ENCODE measurements around the gene LEKR1. TPM values are rescaled to one million over a fixed set of nuclear protein-coding genes. Genes with fewer than 3 reads are reported as not detected.
A peak's percentile ranks its signal among the peaks of the same experiment; 100 is the strongest.
"Not testable (repeated sequence)": the region's sequence is repeated elsewhere in the genome, so short reads cannot be mapped to it uniquely, and the experiment has no call there.

The LEKR1 gene
- total RNA-seq, 1 donor from 2014 or later, result 0.27 TPM

DNA sequence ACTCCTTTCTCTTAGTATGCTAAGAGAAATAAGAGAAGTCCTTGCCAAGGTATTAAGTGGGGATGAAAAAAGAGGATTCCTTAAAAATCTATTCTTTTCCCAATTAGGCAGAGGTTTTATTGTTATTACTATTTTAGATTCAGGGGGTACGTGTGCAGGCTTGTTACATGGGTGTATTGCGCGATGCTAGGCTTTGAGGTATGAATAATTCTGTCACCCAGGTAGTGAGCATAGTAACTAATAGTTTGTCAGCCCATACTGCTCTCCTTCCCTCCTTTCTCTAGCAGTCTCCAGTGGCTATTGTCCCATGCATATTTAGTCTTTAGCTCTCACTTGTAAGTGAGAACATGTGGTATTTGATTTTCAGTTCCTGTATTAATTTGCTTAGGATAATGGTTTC, 83.9 kb downstream of the LEKR1 start:
- Histone ChIP-seq H3K27me3 (ENCODE audit: insufficient read depth, low read length) (no peaks in the 10 kb centered on the region), H3K79me2 (ENCODE audit: insufficient read depth, low read length) (no peaks in the 10 kb centered on the region), H2AFZ (ENCODE audit: low read depth, low read length) (no peak overlapping the region), H4K20me1 (ENCODE audit: insufficient read depth, low read length) (no peaks in the 10 kb centered on the region), H3K27ac (ENCODE audit: low read depth, low read length) (no peak overlapping the region), H3K9ac (ENCODE audit: low read length) (no peak overlapping the region), H3K4me2 (ENCODE audit: low read length) (no peak overlapping the region), H3K9me3 (ENCODE audit: insufficient read depth, low read depth, low read length) (no peaks in the 10 kb centered on the region), H3K4me1 (ENCODE audit: insufficient read depth, low read length) (no peaks in the 10 kb centered on the region), H3K36me3 (ENCODE audit: insufficient read depth, low read length) (no peaks in the 10 kb centered on the region), H3K4me3 (ENCODE audit: insufficient read depth, low read depth, low read length) (no peak overlapping the region)
- no peak for TF ChIP-seq EZH2 (IDR thresholded peaks at IDR 0.05; ENCODE audit: insufficient read depth, low read length)
- TF ChIP-seq, protein P1, sequence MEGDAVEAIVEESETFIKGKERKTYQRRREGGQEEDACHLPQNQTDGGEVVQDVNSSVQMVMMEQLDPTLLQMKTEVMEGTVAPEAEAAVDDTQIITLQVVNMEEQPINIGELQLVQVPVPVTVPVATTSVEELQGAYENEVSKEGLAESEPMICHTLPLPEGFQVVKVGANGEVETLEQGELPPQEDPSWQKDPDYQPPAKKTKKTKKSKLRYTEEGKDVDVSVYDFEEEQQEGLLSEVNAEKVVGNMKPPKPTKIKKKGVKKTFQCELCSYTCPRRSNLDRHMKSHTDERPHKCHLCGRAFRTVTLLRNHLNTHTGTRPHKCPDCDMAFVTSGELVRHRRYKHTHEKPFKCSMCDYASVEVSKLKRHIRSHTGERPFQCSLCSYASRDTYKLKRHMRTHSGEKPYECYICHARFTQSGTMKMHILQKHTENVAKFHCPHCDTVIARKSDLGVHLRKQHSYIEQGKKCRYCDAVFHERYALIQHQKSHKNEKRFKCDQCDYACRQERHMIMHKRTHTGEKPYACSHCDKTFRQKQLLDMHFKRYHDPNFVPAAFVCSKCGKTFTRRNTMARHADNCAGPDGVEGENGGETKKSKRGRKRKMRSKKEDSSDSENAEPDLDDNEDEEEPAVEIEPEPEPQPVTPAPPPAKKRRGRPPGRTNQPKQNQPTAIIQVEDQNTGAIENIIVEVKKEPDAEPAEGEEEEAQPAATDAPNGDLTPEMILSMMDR (IDR thresholded peaks at IDR 0.05; ENCODE audit: insufficient read depth, low read depth, low read length), result no peak
- H3K4me1 Mint-ChIP-seq (ENCODE audit: low read depth, unreplicated experiment), result no peaks in the 10 kb centered on the region
- no peak overlapping the region for H3K27ac Mint-ChIP-seq (ENCODE audit: unreplicated experiment)
- FAIRE-seq, result no peak
- no peaks in the 10 kb centered on the region for H3K9me3 Mint-ChIP-seq (ENCODE audit: unreplicated experiment)
- H3K4me3 Mint-ChIP-seq (ENCODE audit: unreplicated experiment), result no peak overlapping the region
- no peaks in the 10 kb centered on the region for H3K27me3 Mint-ChIP-seq (ENCODE audit: low read depth, unreplicated experiment)
- no peak for DNase-seq (ENCODE audit: low read depth)
- H3K36me3 Mint-ChIP-seq (ENCODE audit: low read depth, unreplicated experiment), result no peaks in the 10 kb centered on the region

DNA sequence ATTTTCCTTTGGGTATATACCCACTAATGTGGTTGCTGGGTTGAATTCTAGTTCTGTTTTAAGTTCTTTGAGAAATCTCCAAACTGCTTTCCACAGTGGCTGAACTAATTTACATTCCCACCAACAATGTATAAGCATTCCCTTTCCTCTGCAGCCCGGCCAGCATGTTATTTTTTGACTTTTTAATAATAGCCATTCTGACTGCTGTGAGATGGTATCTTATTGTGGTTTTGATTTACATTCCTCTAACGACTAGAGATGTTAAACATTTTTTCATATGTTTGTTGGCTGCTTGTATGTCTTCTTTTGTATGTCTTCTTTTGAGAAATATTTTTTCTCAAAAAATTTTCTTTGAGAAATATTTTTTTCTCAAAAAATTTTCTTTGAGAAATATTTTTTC, 84.7 kb downstream of the LEKR1 start:
- peak; percentile 33 for DNase-seq (ENCODE audit: low read depth)
- H3K4me2 ChIP-seq (ENCODE audit: low read length); H3K36me3 Mint-ChIP-seq (ENCODE audit: low read depth, unreplicated experiment); H4K20me1 ChIP-seq (ENCODE audit: insufficient read depth, low read length); H3K27me3 Mint-ChIP-seq (ENCODE audit: low read depth, unreplicated experiment); H3K4me1 ChIP-seq (ENCODE audit: insufficient read depth, low read length); H3K9me3 ChIP-seq (ENCODE audit: insufficient read depth, low read depth, low read length); FAIRE-seq; H3K27me3 ChIP-seq (ENCODE audit: insufficient read depth, low read length); H2AFZ ChIP-seq (ENCODE audit: low read depth, low read length); H3K79me2 ChIP-seq (ENCODE audit: insufficient read depth, low read length); H3K9ac ChIP-seq (ENCODE audit: low read length); H3K4me3 Mint-ChIP-seq (ENCODE audit: unreplicated experiment); H3K27ac Mint-ChIP-seq (ENCODE audit: unreplicated experiment); H3K9me3 Mint-ChIP-seq (ENCODE audit: unreplicated experiment); H3K27ac ChIP-seq (ENCODE audit: low read depth, low read length); H3K4me1 Mint-ChIP-seq (ENCODE audit: low read depth, unreplicated experiment); H3K36me3 ChIP-seq (ENCODE audit: insufficient read depth, low read length); H3K4me3 ChIP-seq (ENCODE audit: insufficient read depth, low read depth, low read length): not testable (repeated sequence)

DNA sequence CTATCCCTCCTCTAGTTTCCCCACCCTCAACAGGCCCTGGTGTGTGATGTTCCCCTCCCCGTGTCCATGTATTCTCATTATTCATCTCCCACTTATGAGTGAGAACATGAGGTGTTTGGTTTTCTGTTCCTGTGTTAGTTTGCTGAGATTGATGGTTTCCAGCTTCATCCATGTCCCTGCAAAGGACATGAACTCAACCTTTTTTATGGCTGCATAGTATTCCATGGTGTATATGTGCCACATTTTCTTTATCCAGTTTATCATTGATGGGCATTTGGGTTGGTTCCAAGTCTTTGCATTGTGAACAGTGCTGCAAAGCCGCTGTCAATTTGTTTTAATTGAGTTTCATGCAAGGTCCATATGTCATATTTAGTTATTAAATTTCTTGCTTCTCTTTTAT, 88.1 kb downstream of the LEKR1 start:
- H4K20me1 ChIP-seq (ENCODE audit: insufficient read depth, low read length); H3K27me3 Mint-ChIP-seq (ENCODE audit: low read depth, unreplicated experiment); H3K27ac Mint-ChIP-seq (ENCODE audit: unreplicated experiment); DNase-seq (ENCODE audit: low read depth); H3K4me3 Mint-ChIP-seq (ENCODE audit: unreplicated experiment); H3K36me3 ChIP-seq (ENCODE audit: insufficient read depth, low read length); H3K9me3 Mint-ChIP-seq (ENCODE audit: unreplicated experiment); H3K27me3 ChIP-seq (ENCODE audit: insufficient read depth, low read length); FAIRE-seq; H3K27ac ChIP-seq (ENCODE audit: low read depth, low read length); H3K4me1 Mint-ChIP-seq (ENCODE audit: low read depth, unreplicated experiment); H3K4me1 ChIP-seq (ENCODE audit: insufficient read depth, low read length); H3K4me2 ChIP-seq (ENCODE audit: low read length); H3K36me3 Mint-ChIP-seq (ENCODE audit: low read depth, unreplicated experiment); H3K79me2 ChIP-seq (ENCODE audit: insufficient read depth, low read length); H3K4me3 ChIP-seq (ENCODE audit: insufficient read depth, low read depth, low read length); H3K9me3 ChIP-seq (ENCODE audit: insufficient read depth, low read depth, low read length); H2AFZ ChIP-seq (ENCODE audit: low read depth, low read length); H3K9ac ChIP-seq (ENCODE audit: low read length): not testable (repeated sequence)

DNA sequence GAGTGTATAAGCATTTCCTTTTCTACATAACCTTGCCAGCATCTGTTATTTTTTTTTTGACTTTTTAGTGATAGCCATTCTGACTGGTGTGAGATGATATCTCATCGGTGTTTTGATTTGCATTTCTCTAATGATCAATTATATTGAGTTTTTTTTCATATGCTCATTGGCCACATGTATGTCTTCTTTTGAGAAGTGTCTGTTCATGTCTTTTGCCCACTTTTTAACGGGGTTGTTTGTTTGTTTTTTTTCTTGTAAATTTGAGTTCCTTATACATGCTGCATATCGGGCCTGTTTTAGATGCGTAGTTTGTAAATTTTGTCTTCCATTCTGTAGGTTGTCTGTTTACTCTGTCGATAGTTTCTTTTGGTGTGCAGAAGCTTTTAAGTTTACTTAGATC, 89.2 kb downstream of the LEKR1 start:
- Histone ChIP-seq H3K27ac (ENCODE audit: low read depth, low read length) (no peak overlapping the region), H3K36me3 (ENCODE audit: insufficient read depth, low read length) (no peaks in the 10 kb centered on the region), H4K20me1 (ENCODE audit: insufficient read depth, low read length) (no peaks in the 10 kb centered on the region), H2AFZ (ENCODE audit: low read depth, low read length) (no peak overlapping the region), H3K79me2 (ENCODE audit: insufficient read depth, low read length) (no peaks in the 10 kb centered on the region), H3K9me3 (ENCODE audit: insufficient read depth, low read depth, low read length) (no peaks in the 10 kb centered on the region), H3K4me1 (ENCODE audit: insufficient read depth, low read length) (no peaks in the 10 kb centered on the region), H3K4me3 (ENCODE audit: insufficient read depth, low read depth, low read length) (no peak overlapping the region), H3K9ac (ENCODE audit: low read length) (no peak overlapping the region), H3K27me3 (ENCODE audit: insufficient read depth, low read length) (no peaks in the 10 kb centered on the region), H3K4me2 (ENCODE audit: low read length) (no peak overlapping the region)
- FAIRE-seq, result no peak
- Mint-ChIP-seq H3K27me3 (ENCODE audit: low read depth, unreplicated experiment) (no peaks in the 10 kb centered on the region), H3K9me3 (ENCODE audit: unreplicated experiment) (no peaks in the 10 kb centered on the region), H3K4me1 (ENCODE audit: low read depth, unreplicated experiment) (no peaks in the 10 kb centered on the region), H3K4me3 (ENCODE audit: unreplicated experiment) (no peak overlapping the region), H3K27ac (ENCODE audit: unreplicated experiment) (no peak overlapping the region), H3K36me3 (ENCODE audit: low read depth, unreplicated experiment) (no peaks in the 10 kb centered on the region)
- DNase-seq (ENCODE audit: low read depth), result no peak
- TF ChIP-seq, protein P1 (IDR thresholded peaks at IDR 0.05; ENCODE audit: insufficient read depth, low read depth, low read length), result no peak
- no peak for TF ChIP-seq EZH2 (IDR thresholded peaks at IDR 0.05; ENCODE audit: insufficient read depth, low read length)
